Activated CD8-positive, alpha-beta memory T cell treated with anti-CD3 and anti-CD28 coated beads, Interleukin-2, amount 10 ng/mL, durations not matched to agents 7 days and 5 days (primary cell): ENCODE data around the gene REEP6. TPM values are rescaled to one million over a fixed set of nuclear protein-coding genes. Genes with fewer than 3 reads are reported as not detected.
A peak's percentile ranks its signal among the peaks of the same experiment; 100 is the strongest.
"Not testable (repeated sequence)": the region's sequence is repeated elsewhere in the genome, so short reads cannot be mapped to it uniquely, and the experiment has no call there.

Experiments
- ATAC-seq: fragments of 150-1000 bp; cut with Tn5 transposase; one replicate; pipeline ENCODE4 v1.10.0; 2021; ENCODE audit warnings: moderate library complexity
- CTCF ChIA-PET: fragments of 350-600 bp; sonication (Branson Sonifier 250); formaldehyde crosslinking; loops from one replicate; lab custom pipeline; 2021; ENCODE audit warnings: antibody characterized with exemption; lab: Charles Lee
- DNase-seq: peaks from one replicate; pipeline ENCODE4 v3.0.0-alpha.2; 2020
- H3K27ac Mint-ChIP-seq: one replicate; pipeline ENCODE4 v1.8.0; 2021; ENCODE audit warnings: mild to moderate bottlenecking, mixed read lengths
- H3K27me3 Mint-ChIP-seq: one replicate; pipeline ENCODE4 v1.8.0; 2021; ENCODE audit warnings: mixed read lengths
- H3K36me3 Mint-ChIP-seq: one replicate; pipeline ENCODE4 v1.8.0; 2021; ENCODE audit warnings: mild to moderate bottlenecking, mixed read lengths
- H3K4me1 Mint-ChIP-seq: one replicate; pipeline ENCODE4 v1.8.0; 2021; ENCODE audit warnings: mixed read lengths
- H3K4me3 Mint-ChIP-seq: one replicate; pipeline ENCODE4 v1.8.0; 2021; ENCODE audit warnings: mild to moderate bottlenecking, moderate library complexity, mixed read lengths
- H3K9me3 Mint-ChIP-seq: one replicate; pipeline ENCODE4 v1.8.0; 2022; ENCODE audit warnings: low read depth, mixed read lengths
- total RNA-seq, 2 experiments: library from RNA; stranded (reverse); gene quantifications; one replicate each; pipeline ENCODE4 v1.2.3, GENCODE V29; 2021

The REEP6 gene
- total RNA-seq, 2 experiments from 2014 or later, result 1.0 to 1.3 TPM

DNA sequence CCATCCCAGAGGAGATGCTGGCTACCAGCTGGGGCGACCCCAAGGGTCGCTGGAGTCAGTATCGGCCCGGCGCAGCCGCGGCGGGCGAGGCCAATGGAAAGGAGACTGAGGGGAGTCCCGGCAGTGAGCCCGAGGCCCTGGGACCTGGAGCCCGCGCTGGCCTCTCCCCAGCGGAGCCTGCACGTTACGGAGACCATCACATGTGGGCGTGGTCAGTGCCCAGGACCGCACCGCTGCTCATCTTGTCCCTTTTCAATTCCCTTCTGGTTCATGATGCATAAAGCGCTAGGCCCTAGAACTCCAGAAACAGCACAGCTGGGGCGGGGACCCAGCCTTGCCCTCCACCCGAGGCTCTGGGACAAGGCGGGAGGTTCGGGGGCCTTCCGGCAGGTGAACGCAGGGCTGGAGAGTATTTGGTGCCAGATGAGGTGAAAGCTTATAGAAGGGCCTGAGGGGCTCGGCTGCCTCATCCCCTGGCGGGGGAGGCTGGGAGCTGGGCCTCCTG lies 19.9 kb upstream of the REEP6 start:
- Mint-ChIP-seq H3K9me3 (no peaks in the 10 kb centered on the region), H3K27me3 (peaks cover 10% of the 10 kb centered on the region), H3K4me1 (peaks cover 6% of the 10 kb centered on the region), H3K4me3 (no peak overlapping the region), H3K27ac (no peak overlapping the region), H3K36me3 (no peaks in the 10 kb centered on the region)
- ATAC-seq (peak; percentile 37), DNase-seq (no peak)
- CTCF ChIA-PET, result interaction anchor here (1.1 to 1.5 kb wide), 4 partner anchors 18 to 75 kb away, joined by 3 to 5 read pairs (median 4); no protein-coding TSS in a partner anchor

DNA sequence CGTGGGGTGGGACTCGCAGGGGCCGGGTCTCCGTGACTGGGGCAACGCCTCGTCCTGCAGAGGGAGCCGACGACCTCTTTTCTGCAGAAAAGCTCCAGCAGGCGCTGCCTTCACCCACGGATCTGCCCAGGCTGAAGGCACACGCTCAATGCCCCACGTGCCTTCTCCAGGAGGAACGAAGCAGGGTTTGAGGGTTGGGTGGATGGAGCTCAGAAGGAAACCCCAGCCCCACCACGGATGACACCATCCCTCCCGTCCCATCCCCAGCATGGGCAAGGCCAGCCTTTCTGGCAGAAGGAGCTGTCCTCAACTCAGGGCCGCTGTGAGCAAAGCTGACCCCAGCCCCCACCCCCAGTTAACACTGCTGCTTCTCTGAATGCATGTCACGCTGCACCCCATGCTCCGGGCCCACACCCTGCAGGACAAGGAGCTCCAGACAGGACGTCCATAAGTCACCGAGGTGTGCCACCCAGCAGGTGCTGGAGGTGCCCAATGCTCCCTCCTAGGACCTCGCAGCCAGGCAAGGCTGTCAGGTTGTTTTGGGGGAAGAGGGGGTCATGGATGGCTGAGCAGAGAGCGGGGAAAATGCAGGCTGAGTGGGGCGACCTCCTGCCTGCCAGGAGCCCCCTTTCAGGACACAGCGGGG lies 19.3 kb upstream of the REEP6 start:
- Mint-ChIP-seq H3K9me3 (no peaks in the 10 kb centered on the region), H3K36me3 (no peaks in the 10 kb centered on the region), H3K27ac (no peak overlapping the region), H3K4me1 (peaks cover 6% of the 10 kb centered on the region), H3K4me3 (no peak overlapping the region), H3K27me3 (peaks cover 10% of the 10 kb centered on the region)
- no peak for ATAC-seq
- CTCF ChIA-PET, result interaction anchor here (1.1 to 1.5 kb wide), 4 partner anchors 18 to 74 kb away, joined by 3 to 5 read pairs (median 4); no protein-coding TSS in a partner anchor
- DNase-seq, result no peak

DNA sequence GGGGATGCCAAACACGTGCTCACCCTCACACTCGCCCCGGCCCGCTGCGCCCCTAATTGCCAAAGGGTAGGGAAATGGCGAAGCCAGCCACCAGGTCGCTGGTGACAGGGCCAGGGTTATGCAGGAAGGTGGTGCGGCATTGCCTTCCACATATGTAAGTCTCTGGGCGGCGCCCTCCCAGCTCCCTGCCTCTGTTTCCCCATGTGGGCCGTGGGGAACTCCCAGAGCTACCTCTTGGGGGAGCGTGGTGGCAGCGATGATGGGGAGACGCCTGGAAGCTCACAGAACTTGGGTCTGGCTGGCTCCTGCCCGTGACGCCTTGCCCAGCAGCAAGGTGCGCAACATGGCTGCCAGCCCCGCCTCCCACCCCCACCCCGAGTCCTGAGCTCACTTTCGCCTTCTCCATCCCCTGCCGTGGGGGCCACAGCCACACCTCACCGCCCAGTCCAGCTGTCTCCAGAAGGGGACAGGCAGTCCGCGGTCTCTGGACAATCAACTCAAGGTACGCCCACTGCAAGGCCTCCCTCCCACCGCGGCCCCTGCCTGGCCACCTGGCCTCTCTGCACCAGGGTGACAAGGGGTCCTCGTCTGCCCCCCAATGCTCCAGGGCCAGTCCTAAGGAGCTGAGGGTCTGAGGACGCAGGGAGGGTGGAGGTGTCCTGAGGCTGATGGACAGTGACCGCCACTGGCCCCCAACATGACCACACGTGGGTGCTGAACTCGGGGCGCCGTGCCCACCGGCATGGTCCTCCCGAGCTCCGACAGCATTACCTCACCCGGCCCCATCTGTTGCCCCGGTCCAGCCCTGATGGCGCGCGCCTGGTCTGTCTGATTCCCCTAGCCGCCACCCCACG lies 18.5 kb upstream of the REEP6 start:
- Mint-ChIP-seq H3K36me3 (no peaks in the 10 kb centered on the region), H3K4me3 (no peak overlapping the region), H3K27ac (no peak overlapping the region), H3K9me3 (no peaks in the 10 kb centered on the region), H3K4me1 (peaks cover 11% of the 10 kb centered on the region), H3K27me3 (peaks cover 10% of the 10 kb centered on the region)
- CTCF ChIA-PET, result interaction anchor here (1.2 to 1.5 kb wide), 2 partner anchors 26 to 73 kb away, joined by 3 to 4 read pairs; no protein-coding TSS in a partner anchor
- DNase-seq (no peak), ATAC-seq (no peak)

DNA sequence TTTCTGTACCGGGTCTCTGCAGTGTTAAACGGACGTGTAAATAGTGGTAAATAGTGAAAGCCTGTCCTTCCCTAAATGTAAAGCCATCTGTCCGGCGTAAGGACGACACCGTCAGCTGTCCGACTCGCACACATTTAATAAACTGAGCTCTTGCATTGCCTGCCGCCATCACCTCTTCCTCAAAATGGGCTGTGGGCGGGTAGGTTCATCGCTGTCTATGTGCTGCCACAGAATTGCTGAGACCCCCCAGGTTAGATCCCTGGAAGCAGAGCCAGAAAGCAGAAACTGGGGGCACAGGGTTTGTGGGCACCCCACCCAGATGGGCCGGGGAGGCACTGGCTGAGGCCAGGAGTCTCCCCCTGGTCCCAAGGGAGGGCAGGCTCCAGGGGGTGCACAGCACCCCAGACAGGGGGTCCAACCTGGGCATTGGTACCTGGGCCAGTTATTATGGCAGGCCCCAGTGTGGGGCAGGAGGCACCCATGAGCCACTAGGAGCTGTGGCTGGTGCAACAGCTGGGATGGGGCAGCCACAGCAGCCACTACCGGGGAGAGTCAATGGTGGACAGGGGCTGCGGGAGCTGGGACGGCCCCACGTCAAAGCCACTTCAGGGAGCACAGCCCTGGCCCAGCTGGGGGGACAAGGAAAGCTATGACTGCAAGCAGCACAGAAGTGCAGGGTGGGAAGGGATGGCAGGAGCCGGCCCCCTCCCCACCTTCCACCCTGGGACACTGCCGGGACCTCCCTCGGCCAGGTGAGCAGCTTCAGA lies 17.7 kb upstream of the REEP6 start:
- peaks cover 15% of the 10 kb centered on the region for H3K4me1 Mint-ChIP-seq
- peaks cover 10% of the 10 kb centered on the region for H3K27me3 Mint-ChIP-seq
- no peak overlapping the region for H3K4me3 Mint-ChIP-seq
- DNase-seq (no peak), ATAC-seq (no peak)
- CTCF ChIA-PET, result interaction anchor here (1.1 kb wide), 1 partner anchor 28 kb away, joined by 4 read pairs; no protein-coding TSS in a partner anchor
- no peaks in the 10 kb centered on the region for H3K36me3 Mint-ChIP-seq
- H3K9me3 Mint-ChIP-seq, result no peaks in the 10 kb centered on the region
- H3K27ac Mint-ChIP-seq, result no peak overlapping the region

DNA sequence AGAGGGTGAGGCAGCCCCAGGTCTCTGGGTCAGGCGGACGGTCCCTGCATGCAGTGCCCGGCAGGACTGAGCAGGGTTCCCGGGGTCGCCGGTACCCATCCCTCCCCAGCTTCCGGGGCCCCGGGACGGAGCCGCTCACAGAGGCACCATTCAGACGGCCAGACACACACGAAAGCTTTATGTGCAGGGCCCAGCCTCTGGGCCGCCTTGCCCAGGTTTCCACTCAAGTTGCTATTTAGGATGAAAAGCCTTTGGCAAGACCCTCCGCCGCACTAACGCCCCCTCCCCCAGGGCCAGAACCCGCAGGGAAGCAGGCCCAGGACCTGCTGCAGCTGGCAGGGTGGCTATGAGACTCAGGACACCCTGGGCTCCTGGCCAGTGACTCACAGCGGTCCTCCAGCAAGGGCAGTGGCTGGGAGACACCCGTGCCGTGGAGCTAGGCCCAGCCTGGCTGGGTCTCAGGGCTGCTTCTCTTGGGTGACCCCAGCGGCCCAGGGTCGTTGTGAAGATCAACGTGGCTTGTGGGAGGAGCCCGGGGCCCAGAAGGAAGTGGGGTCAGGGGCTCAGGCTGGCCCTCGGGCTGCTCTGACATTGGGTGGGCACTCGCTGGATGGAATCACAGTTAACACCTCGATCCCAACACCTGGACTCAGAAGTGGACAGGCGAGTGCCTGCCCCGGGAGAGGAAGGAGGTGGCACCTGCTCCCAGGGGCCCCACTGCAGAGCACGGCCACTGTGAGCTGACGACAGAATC lies 16.8 kb upstream of the REEP6 start:
- CTCF ChIA-PET, result interaction anchor here (1.1 kb wide), 1 partner anchor 29 kb away, joined by 4 read pairs; no protein-coding TSS in a partner anchor
- no peaks in the 10 kb centered on the region for H3K9me3 Mint-ChIP-seq
- ATAC-seq, result no peak
- no peak overlapping the region for H3K4me3 Mint-ChIP-seq
- H3K27me3 Mint-ChIP-seq, result peaks cover 10% of the 10 kb centered on the region
- peaks cover 19% of the 10 kb centered on the region for H3K4me1 Mint-ChIP-seq
- no peak for DNase-seq
- H3K27ac Mint-ChIP-seq, result no peak overlapping the region
- H3K36me3 Mint-ChIP-seq, result peaks cover 2% of the 10 kb centered on the region

DNA sequence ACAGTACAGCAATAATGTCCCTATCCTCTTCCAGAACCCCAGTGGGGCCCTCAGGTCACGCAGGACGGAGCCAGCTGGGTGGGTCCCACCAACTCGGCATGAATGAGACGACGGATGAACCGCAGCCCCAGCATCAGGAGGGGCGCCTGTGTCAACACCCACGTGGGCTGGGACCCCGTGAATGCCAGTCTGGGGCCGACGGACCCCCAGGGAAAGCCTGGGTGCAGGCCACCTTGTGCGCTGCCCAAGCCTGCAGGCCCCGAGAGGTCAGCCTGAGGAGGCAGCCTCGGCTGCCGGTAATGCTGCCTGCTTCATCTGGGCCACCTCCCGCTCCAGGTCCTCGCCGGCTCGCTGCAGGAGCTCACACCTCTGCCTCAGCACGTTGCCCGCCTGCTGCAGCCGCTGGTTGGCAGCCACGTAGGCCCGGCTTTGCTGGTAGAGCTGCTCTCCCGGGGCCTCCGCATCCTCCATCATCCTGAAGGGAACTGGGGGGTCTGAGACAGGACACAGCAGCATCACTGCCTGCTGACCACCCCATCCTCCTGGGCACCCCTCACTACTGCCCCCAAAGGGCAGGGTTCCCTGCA lies 16.1 kb upstream of the REEP6 start:
- Mint-ChIP-seq H3K9me3 (no peaks in the 10 kb centered on the region), H3K36me3 (peaks cover 2% of the 10 kb centered on the region), H3K4me3 (no peak overlapping the region), H3K27ac (no peak overlapping the region), H3K4me1 (peaks cover 23% of the 10 kb centered on the region), H3K27me3 (peaks cover 10% of the 10 kb centered on the region)
- DNase-seq (no peak), ATAC-seq (no peak)
- CTCF ChIA-PET, result no interaction called here

DNA sequence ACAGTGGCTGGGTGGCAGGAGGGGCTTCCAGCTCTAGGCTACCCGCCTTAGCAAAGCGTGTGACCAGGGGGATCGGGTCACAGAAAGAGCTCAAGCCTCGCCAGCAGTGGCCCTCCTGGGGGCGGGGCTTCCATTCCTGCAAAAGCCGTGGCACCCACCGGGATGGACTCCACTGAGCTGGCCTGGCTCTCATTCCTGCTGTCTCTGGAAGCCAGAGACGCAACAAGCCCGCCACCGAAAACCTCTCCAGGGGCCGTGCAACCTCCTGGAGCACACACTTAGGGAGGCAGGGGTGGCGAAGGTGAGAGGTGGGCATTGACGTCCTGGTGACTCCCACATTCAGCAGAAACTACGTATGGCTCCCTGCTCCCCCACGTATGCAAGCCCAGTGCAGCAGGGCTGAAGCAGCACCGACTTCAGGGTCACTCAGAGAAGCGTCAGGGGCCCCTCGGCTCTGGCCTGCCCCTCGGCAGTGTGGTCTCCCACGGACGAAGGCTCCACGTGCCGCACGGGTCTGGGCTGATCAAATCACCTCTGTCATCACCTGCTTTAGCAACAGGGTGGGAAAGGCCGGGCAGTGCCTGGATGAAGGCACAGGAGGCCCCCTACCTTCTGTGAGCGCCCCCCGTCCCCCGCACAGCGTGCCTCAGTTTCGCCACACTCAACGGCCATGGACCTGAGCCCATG lies 15.1 kb upstream of the REEP6 start:
- Mint-ChIP-seq H3K27ac (no peak overlapping the region), H3K36me3 (peaks cover 2% of the 10 kb centered on the region), H3K4me3 (no peak overlapping the region), H3K4me1 (peaks cover 20% of the 10 kb centered on the region), H3K9me3 (no peaks in the 10 kb centered on the region), H3K27me3 (peaks cover 6% of the 10 kb centered on the region)
- CTCF ChIA-PET, result no interaction called here
- DNase-seq (no peak), ATAC-seq (no peak)

DNA sequence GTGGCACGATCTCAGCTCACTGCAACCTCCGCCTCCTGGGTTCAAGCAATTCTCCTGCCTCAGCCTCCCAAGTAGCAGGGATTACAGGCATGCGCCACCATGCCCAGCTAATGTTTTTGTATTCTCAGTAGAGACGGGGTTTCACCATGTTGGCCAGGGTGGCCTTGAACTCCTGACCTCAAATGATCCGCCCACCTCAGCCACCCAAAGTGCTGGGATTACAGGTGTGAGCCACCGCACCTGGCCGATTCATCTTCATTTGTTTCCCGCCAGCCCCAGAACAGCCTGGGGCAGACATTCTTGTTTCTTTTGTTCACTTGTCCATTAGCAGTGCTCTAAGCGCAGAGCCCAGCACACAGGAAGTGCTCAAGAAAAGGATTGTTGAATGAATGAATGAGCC lies 13.9 kb upstream of the REEP6 start:
- not testable (repeated sequence) for H3K27me3 Mint-ChIP-seq, H3K36me3 Mint-ChIP-seq, H3K27ac Mint-ChIP-seq, H3K9me3 Mint-ChIP-seq, H3K4me3 Mint-ChIP-seq, DNase-seq, ATAC-seq
- CTCF ChIA-PET, result interaction anchor here (1.3 kb wide), 1 partner anchor 11 kb away, joined by 5 read pairs; no protein-coding TSS in a partner anchor
- H3K4me1 Mint-ChIP-seq, result peaks cover 17% of the 10 kb centered on the region

DNA sequence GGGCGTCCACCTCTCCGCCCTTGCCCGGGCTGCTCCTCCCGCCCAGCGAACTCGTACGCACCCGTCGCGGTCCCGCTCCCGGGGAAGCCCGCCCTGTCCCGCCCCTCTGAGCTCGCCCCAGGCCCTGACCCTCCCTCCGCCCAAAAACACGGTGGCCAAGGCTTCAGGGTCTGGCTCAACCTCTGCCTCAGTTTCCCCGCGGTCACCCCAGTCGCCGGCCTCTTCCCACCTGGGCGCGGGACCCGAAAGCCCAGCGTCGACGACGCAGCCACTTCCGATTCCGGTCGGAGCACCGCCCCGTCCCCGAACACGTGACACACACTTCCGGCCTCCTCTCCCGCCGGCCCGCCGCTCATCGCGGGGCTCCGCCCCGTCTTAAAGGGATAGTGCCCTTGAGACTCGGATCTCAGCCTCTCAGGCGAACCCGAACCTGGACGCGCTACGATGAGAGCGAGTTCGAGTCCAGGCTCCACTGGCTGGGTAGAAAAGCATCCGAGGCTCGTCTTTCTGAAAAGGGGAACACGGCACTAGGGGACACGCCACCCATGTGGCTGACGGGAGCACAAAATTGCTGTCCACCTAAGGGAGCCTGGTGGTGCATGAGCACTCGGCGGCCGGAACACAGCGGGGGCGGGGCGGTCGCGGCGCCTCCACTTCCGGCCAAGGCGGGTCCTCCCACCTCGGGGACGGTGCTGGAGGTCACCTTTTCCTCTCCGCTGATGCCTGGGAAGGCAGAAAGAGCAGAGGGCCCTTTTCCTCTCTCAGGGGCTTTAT lies 11.9 kb upstream of the REEP6 start, which contains the start of gene C19orf25:
Gene C19orf25 (minus strand): TSS at position 282 of the 774 bp plus-strand sequence. CDS start 312 bp downstream, outside the sequence.
- peak within 1 kb of the TSS; percentile 91 for H3K27ac Mint-ChIP-seq
- H3K27me3 Mint-ChIP-seq, result no peaks in the 10 kb centered on the region
- peaks cover 17% of the 10 kb centered on the region for H3K4me1 Mint-ChIP-seq
- H3K36me3 Mint-ChIP-seq, result peaks cover 2% of the 10 kb centered on the region
- no peaks in the 10 kb centered on the region for H3K9me3 Mint-ChIP-seq
- peak; percentile 96 for ATAC-seq
- peak within 1 kb of the TSS; percentile 87 for H3K4me3 Mint-ChIP-seq
- CTCF ChIA-PET, result interaction anchor here (0.9 kb wide), 1 partner anchor 11 kb away, joined by 3 read pairs; the partner anchor contains the start of gene PCSK4
- peak; percentile 97 for DNase-seq

DNA sequence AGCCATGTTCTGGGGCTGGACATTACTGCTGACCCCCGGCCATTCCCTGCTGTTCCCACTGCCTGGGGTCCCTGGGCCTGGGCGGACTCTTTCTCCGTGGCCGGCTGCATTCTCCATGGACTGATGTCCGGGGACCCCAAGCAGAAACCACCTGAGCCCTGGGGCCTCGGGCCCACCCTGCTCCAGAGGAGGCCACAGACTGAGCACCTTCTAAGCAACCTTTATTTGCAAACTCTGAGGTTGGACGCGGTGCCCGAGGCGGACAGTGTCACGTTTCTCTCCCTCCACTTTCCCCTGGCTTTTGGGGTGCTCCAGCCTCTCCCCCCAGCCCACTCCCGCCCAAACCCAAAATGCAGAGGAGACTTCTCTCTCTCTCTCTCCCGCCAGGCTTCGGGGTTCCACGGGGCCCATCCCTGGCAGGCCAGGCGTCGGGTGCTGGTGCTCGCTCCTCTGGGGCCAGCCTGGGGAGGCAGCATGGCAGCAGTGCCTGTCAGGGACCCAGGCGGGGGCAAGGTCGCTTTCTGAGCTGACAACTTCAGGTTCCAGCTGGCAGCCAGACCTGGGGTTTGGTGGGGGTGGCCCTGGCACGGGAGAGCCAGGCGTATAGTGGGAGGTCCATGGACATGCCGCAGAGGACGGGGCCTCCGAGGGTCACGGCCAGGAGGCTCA lies 9.6 kb upstream of the REEP6 start:
- Mint-ChIP-seq H3K36me3 (peaks cover 2% of the 10 kb centered on the region), H3K4me1 (peaks cover 17% of the 10 kb centered on the region), H3K27me3 (no peaks in the 10 kb centered on the region), H3K27ac (no peak overlapping the region), H3K4me3 (no peak overlapping the region), H3K9me3 (no peaks in the 10 kb centered on the region)
- ATAC-seq (no peak), DNase-seq (no peak)
- CTCF ChIA-PET, result no interaction called here
